Measurements from ENCODE around the gene BCAR1.

Gene BCAR1

DNA sequence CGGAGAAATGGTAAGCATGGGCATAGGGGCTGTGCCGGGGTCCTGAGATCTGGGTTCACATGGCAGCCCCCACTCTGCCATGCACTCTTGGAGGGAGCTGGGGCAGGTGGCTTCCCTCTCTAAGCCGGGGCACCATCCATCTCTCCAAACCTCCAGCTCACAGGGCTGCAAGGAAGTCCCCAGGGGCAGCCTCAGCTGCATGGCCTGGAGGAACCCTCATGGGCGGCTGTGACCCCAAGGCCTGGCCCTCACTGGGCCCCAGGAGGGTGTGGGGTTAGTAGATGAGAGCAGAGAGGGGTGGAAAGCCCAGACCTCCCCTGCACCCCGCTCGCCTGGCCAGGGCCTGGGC lies 47.0 kb downstream of the BCAR1 start:
- no peak for DNase-seq (ENCODE audit: low read depth in 2 of 2)

GRCh38 chr16:75203667-75204409 lies 47.6 kb downstream of the BCAR1 start:
- no peak for DNase-seq (ENCODE audit: low read depth in 2 of 2)

- DNase-seq (ENCODE audit: low read depth in 2 of 2), result no peak
Measured at GRCh38 chr16:75203096-75203495, 48.3 kb downstream of the BCAR1 start.

GRCh38 chr16:75202069-75202590 lies 49.3 kb downstream of the BCAR1 start:
- DNase-seq (ENCODE audit: low read depth in 2 of 2), result no peak

- no peak for DNase-seq (ENCODE audit: low read depth in 2 of 2)
Measured at GRCh38 chr16:75198135-75198600, 53.3 kb downstream of the BCAR1 start.

DNA sequence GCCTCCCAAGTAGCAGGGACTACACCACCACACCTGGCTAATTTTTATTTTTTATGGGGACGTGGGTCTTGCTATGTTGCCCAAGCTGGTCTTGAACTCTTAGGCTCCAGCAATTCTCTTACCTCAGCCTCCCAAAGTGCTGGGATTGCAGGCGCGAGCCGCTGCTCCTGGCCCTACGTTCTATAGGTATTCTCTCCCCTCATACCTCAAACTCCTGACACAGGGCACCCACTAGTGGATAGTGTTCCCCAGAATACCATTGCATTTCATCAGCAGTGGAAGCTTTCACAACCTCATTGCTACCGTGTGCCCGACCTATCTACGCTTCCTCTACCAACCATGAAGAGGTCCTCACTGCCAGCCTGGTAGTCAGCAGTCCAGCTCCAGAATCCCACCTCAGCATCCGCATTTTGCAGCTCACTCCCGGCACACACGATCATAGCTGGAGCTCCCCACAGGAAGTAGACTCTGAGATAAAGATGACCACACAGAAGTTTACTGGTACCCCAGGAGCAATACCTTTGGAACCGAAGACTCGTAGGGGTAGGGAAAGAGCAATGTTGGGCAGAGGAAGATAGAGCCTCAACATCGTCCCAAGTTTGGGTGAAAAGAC lies 53.8 kb downstream of the BCAR1 start:
- no peak for DNase-seq (ENCODE audit: low read depth in 2 of 2)

DNA sequence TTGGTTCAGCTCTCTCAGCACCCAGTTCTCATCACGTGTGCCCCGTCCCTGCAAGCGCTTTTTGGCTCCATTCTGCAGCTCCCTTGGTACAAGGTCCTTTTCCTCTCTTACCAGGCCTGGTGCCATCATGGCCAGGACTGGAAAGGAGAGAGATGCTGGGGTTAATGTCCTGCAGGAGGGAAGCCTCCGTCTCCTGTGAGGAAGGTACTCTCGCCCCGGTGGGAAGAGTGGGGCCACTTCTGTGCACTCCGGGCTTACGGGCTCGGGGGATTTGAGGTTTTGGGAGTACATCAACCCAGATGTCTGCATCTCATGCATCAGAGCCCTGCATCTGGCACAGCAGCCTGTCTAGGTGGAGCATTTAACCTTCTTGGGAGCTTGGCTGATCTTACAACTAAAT lies 54.6 kb downstream of the BCAR1 start:
- no peak for DNase-seq (ENCODE audit: low read depth in 2 of 2)

DNA sequence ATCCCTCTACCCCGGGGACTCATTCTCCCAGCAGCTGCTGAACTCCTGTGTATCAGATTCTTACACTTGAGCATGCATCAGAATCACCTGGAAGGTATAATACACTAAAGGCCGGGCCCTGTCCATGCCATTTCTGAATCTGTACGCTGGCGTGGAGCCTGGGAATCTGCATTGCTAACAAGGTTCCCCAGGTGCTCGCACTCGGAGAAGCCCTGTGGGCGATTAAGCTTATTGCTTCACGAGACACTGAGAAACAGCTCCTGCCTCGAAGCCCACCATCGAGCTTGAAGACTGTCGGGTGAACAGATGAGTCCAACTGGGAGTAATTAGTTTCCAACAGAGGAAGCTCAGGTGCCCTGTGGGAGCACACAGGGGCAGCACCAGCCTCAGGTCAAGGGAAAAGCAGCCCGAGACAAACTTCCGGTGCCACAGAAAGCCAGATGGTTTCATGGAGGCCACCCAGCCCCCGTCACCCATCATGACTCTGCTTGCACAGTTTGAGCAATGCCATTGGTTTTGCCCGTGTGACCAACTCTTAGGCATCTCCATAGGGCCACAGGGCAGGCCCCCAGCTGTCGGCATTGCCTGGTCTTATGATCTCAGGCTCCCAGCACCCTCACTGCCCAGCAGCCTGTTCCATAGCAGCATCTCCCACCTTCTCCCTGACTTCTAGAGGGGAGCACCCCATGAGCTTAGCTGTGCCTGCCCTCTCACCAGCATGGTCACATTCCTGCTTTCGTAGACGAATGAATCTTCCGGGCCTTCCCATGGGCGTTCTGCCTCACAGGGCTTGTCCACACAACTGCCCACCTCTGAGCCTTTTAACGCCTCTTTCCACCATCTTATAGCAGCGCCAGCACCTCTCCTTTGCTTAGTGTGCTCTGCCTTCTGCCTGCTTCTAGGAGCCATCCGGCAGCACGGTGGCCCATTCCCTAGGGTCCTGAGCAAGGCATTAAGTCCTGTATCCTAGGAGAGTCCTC lies 55.3 kb downstream of the BCAR1 start:
- no peak for DNase-seq (ENCODE audit: low read depth in 2 of 2)

DNA sequence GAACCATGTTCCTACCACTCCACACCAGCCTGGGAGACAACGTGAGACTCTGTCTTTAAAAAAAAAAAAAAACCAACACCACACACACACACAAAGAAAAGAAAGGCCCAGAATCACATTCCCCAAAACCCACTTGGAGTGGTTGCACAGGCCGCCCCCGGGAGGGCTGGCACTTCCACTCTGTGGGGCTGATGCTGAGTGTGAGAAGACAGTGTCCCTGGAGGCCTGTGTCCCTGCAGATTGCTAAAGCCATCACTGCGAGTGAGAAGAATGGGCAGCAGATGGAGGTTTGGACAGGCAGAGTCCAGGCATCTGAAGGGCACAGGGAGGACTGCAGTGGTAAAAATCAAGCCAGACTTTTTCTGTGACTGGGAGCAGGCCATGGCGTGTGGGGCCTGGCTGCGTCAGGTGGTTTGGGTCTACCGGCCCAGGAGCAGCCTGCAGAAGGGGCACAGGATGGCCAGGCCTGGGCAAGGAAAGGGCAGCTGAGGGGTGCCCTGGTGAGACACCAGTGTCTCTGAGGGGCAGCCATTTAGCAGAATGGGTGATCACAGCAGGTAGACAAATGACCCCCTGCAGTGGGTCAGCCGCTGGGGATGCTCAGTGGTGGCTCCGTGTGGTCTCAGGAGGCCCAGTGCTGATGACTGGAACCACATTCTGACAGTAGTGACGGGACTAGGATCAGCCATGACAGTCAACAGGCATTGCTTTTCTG lies 57.5 kb downstream of the BCAR1 start:
- DNase-seq (ENCODE audit: low read depth in 2 of 2), result no peak

- DNase-seq (ENCODE audit: low read depth in 2 of 2), result no peak
Measured at GRCh38 chr16:75193265-75193650, 58.2 kb downstream of the BCAR1 start.

GRCh38 chr16:75192606-75193264 lies 58.7 kb downstream of the BCAR1 start:
- no peak for DNase-seq (ENCODE audit: low read depth in 2 of 2)

GRCh38 chr16:75189638-75190245 lies 61.7 kb downstream of the BCAR1 start:
- DNase-seq (ENCODE audit: low read depth in 2 of 2), result no peak

DNA sequence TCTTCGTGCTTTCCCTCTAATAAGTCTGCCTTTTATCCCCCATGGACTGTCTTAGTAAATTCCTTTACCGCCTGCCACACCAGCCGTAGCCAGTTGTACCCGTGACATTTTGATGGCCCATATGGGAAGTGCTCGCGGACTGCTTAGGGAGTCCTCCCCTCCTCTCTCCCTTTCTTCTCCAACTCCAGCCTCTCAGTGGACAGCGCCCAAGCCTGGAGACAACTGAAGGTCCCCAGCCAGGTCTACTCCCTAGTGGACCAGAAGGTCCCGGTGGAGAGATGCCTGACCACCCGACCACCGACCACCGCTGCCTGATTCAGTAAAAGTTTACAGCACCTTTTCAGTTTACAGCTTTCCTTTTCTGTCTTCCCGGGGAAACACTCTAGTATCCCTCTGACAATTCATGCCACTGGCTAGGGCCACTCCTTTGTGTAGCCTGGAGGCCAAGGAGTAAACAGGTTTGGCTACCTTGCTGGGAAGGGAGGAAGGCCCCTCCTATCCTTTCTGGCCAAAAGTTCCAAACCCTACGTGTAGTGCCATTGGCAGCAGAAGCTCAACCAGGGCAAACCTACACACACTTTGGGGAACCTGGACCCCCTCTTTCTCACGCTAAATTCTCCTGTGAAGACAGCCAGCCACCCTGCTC lies 62.5 kb downstream of the BCAR1 start:
- DNase-seq (ENCODE audit: low read depth in 2 of 2), result no peak

GRCh38 chr16:75181630-75182029 lies 69.8 kb downstream of the BCAR1 start:
- DNase-seq (ENCODE audit: low read depth in 2 of 2), result no peak

GRCh38 chr16:75179208-75179607 lies 72.2 kb downstream of the BCAR1 start:
- no peak for DNase-seq (ENCODE audit: low read depth in 2 of 2)

Measured in stimulated activated CD4-positive, alpha-beta T cell treated with anti-CD3 and anti-CD28 coated beads, Interleukin-15, amount 100 ng/mL, for 48 hours (primary cell).